WTC11 (cell line): Measurements from ENCODE around the gene ADGRF4.

Source experiments
- CTCF ChIP-seq: fragments of 200-600 bp; IDR thresholded peaks from 2 replicates; pipeline ENCODE4 v1.8.0; 2022; ENCODE audit warnings: antibody characterized with exemption
- ESRRA ChIP-seq: sonication (generic); formaldehyde crosslinking; IDR thresholded peaks from 2 replicates; pipeline ENCODE4 v1.8.1; 2022; ENCODE audit warnings: mild to moderate bottlenecking, missing genetic modification reagents, borderline replicate concordance
- ETV6 ChIP-seq: sonication (generic); formaldehyde crosslinking; IDR thresholded peaks from 2 replicates; pipeline ENCODE4 v1.8.1; 2022; ENCODE audit warnings: mild to moderate bottlenecking, missing genetic modification reagents
- NFE2L1 ChIP-seq: sonication (generic); formaldehyde crosslinking; IDR thresholded peaks from 2 replicates; pipeline ENCODE4 v1.8.1; 2023; ENCODE audit warnings: missing genetic modification reagents
- RORB ChIP-seq: fragments of 250-450 bp; sonication (Bioruptor Pico); IDR thresholded peaks from 2 replicates; pipeline ENCODE4 v1.9.0; 2021; ENCODE audit warnings: mild to moderate bottlenecking
- TCF7 ChIP-seq: sonication (generic); formaldehyde crosslinking; IDR thresholded peaks from 2 replicates; pipeline ENCODE4 v1.8.0; 2022; ENCODE audit warnings: mild to moderate bottlenecking, low read depth, missing genetic modification reagents, moderate library complexity
- ZNF232 ChIP-seq: sonication (generic); formaldehyde crosslinking; IDR thresholded peaks from 2 replicates; pipeline ENCODE4 v1.8.0; 2022; ENCODE audit warnings: mild to moderate bottlenecking, missing genetic modification reagents

- TF ChIP-seq CTCF (no peak), NFE2L1 (CRISPR knock-in tag) (no peak), ZNF232 (CRISPR knock-in tag) (no peak), RORB (no peak), TCF7 (no peak), ESRRA (CRISPR knock-in tag) (no peak), ETV6 (no peak)
Observed at GRCh38 chr6:47701363-47701762, 3.0 kb downstream of the ADGRF4 start.
